Ovary (tissue), 3 donors: ENCODE data around the gene C17orf113.

Experiments used
- CTCF ChIP-seq, 3 donors: fragments of 450-650 bp in 2 of 3; fragments of 200-600 bp in 1 of 3; IDR thresholded peaks; one replicate each; pipeline versions ENCODE4 v1.5.1 to v1.8.0; 2016 to 2022; ENCODE audit warnings: antibody characterized with exemption in 3 of 3, mild to moderate bottlenecking in 1 of 3
- EP300 ChIP-seq: sonication (generic); formaldehyde crosslinking; IDR thresholded peaks from one replicate; pipeline ENCODE4 v1.6.1; 2017; ENCODE audit warnings: antibody characterized with exemption
- POLR2A ChIP-seq: fragments of 450-650 bp; IDR thresholded peaks from one replicate; pipeline ENCODE4 v1.6.1; 2017; ENCODE audit warnings: antibody characterized with exemption, mild to moderate bottlenecking, moderate library complexity
- donor health status: DM: no; HTN: no; CAD: no.

DNA sequence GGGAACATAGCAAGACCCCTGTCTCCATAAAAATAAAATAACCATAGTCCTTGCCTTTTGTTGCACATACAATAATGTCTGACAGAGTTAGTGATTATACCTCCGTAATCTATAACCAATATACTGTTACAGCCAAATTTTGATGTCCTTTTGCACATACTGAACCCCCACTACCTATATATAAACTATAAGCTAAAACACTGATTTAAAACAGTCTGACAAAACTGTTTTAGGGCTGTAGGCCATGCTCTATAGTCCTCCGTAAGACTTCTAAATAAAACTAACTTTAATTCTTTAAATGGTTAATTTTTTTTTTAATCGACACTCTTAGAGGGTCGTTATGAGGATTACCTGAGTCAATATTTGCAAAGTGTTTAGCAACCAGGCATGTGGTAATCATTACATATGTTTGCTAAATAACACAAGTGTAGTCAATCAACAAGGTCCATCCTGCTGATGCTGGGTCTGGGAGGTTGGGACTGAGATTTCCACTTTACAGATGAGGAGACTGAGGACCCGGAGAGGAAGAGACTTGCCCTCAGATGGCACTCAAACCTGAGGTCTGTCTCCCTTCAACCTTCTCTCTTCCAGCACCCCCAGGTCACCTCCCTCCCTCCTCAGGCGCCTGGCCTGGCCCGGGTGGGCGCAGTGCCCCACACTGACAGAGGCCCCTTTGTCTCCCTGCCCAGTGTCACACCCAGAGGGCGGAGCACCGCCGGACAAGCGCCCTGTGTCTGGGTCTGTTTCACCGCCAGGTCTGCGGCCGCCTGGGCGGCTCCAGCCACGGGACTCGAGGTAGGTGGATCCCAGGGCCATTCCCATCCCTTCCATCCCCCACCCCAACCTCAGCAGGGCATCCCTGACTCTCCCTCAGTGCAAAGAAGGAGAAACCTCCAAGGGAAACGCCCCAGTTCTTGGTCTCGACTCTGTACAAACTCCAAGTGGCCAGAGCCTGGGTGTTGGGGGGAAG, 37.6 kb upstream of the C17orf113 start:
- TF ChIP-seq CTCF (IDR thresholded peaks at IDR 0.05) (no peak), POLR2A (no peak), EP300 (no peak)
